Measurements from ENCODE around the gene TAGLN.

Gene TAGLN

GRCh38 chr11:117199053-117199915, at the start of gene TAGLN:
Gene TAGLN (plus strand): TSS chr11:117199370. CDS start chr11:117203014, 3,644 bp downstream.
- DNase-seq (ENCODE audit: low read depth in 2 of 2), result no peak

GRCh38 chr11:117152066-117152465, 47.1 kb upstream of the TAGLN start:
- DNase-seq (ENCODE audit: low read depth in 2 of 2), result no peak

GRCh38 chr11:117154468-117154867, 44.7 kb upstream of the TAGLN start:
- no peak for DNase-seq (ENCODE audit: low read depth in 2 of 2)

- no peak for DNase-seq (ENCODE audit: low read depth in 2 of 2)
Measured at GRCh38 chr11:117157507-117157906, 41.7 kb upstream of the TAGLN start.

- DNase-seq (ENCODE audit: low read depth in 2 of 2), result no peak
Measured at GRCh38 chr11:117159892-117160291, 39.3 kb upstream of the TAGLN start.

GRCh38 chr11:117160826-117161225, 38.3 kb upstream of the TAGLN start:
- no peak for DNase-seq (ENCODE audit: low read depth in 2 of 2)

- no peak for DNase-seq (ENCODE audit: low read depth in 2 of 2)
Measured at GRCh38 chr11:117166491-117166890, 32.7 kb upstream of the TAGLN start.

GRCh38 chr11:117169736-117170135, 29.4 kb upstream of the TAGLN start:
- DNase-seq (ENCODE audit: low read depth in 2 of 2), result no peak

- no peak for DNase-seq (ENCODE audit: low read depth in 2 of 2)
Measured at GRCh38 chr11:117170210-117170609, 29.0 kb upstream of the TAGLN start.

- DNase-seq (ENCODE audit: low read depth in 2 of 2), result no peak
Measured at GRCh38 chr11:117171007-117171403, 28.2 kb upstream of the TAGLN start.

- DNase-seq (ENCODE audit: low read depth in 2 of 2), result no peak
Measured at GRCh38 chr11:117171404-117172061, 27.6 kb upstream of the TAGLN start.

GRCh38 chr11:117172724-117173421, 26.3 kb upstream of the TAGLN start:
- DNase-seq (ENCODE audit: low read depth in 2 of 2), result no peak

GRCh38 chr11:117175104-117175503, 24.1 kb upstream of the TAGLN start:
- DNase-seq (ENCODE audit: low read depth in 2 of 2), result no peak

- no peak for DNase-seq (ENCODE audit: low read depth in 2 of 2)
Measured at GRCh38 chr11:117175781-117176180, 23.4 kb upstream of the TAGLN start.

- DNase-seq (ENCODE audit: low read depth in 2 of 2), result no peak
Measured at GRCh38 chr11:117176186-117176585, 23.0 kb upstream of the TAGLN start.

- DNase-seq (ENCODE audit: low read depth in 2 of 2), result no peak
Measured at GRCh38 chr11:117177534-117178209, 21.5 kb upstream of the TAGLN start.

- peak; percentile 84 to 89 for DNase-seq (ENCODE audit: low read depth in 2 of 2)
Measured at GRCh38 chr11:117178210-117179034, 20.7 kb upstream of the TAGLN start, which contains the start of gene SIDT2. Gene SIDT2 (plus strand): TSS chr11:117178743. CDS start chr11:117179264, 521 bp downstream.

GRCh38 chr11:117179048-117179999, 19.8 kb upstream of the TAGLN start:
- peak in 1 of 2 donors; percentile 20 for DNase-seq (ENCODE audit: low read depth in 2 of 2)

- DNase-seq (ENCODE audit: low read depth in 2 of 2), result no peak
Measured at GRCh38 chr11:117180020-117180419, 19.1 kb upstream of the TAGLN start.
